Body of pancreas (tissue), 4 donors: ENCODE measurements around the gene ACSL1. TPM values are rescaled to one million over a fixed set of nuclear protein-coding genes. Genes with fewer than 3 reads are reported as not detected.

Source experiments
- ATAC-seq: fragments of 150-250 bp; one replicate; pipeline ENCODE4 v1.9.1; 2016
- DNase-seq, 4 donors: peaks; one replicate each; pipeline ENCODE4 v3.0.0-alpha.2; 2019
- H3K27ac ChIP-seq, 4 donors: fragments of 200-600 bp; sonication (generic); 1 replicate in 3 of 4; 2 replicates in 1 of 4; pipeline versions ENCODE4 v1.5.1 to v1.6.1; 2016 to 2019; ENCODE audit warnings: mild to moderate bottlenecking in 1 of 4, mixed read lengths in 1 of 4, moderate library complexity in 1 of 4
- H3K27me3 ChIP-seq, 2 donors: fragments of 200-600 bp; sonication (generic); one replicate each; pipeline ENCODE4 v1.6.0; 2016; ENCODE audit warnings: mild to moderate bottlenecking in 1 of 2
- H3K36me3 ChIP-seq, 2 donors: fragments of 200-600 bp; sonication (generic); replicated peaks in 1 of 2; 2 replicates each; pipeline ENCODE4 v1.5.1; 2016; ENCODE audit warnings: low read depth in 2 of 2; ENCODE audit not compliant: insufficient read depth in 1 of 2
- H3K4me1 ChIP-seq: fragments of 200-600 bp; sonication (generic); one replicate; pipeline ENCODE4 v1.6.0; 2016
- H3K4me3 ChIP-seq, 2 donors: fragments of 200-600 bp; sonication (generic); 1 replicate in 1 of 2; 2 replicates in 1 of 2; pipeline ENCODE4 v1.5.1; 2016 to 2019
- H3K9me3 ChIP-seq, 3 donors: fragments of 200-600 bp; sonication (generic); 1 replicate in 2 of 3; 2 replicates in 1 of 3; pipeline ENCODE4 v1.5.1; 2016
- POLR2A ChIP-seq, 3 donors: fragments of 450-650 bp; IDR thresholded peaks; one replicate each; pipeline ENCODE4 v1.6.1; 2016; ENCODE audit warnings: antibody characterized with exemption in 3 of 3, mild to moderate bottlenecking in 2 of 3
- WGBS, 2 donors: methylation state at CpG; one replicate each; pipeline ENCODE4 v1.1.5; 2017; 5-methylcytosine and 5-hydroxymethylcytosine counted together
- intact Hi-C: fragments of 100-400 bp; cut with DNase I; formaldehyde crosslinking; loops from one replicate; pipeline ENCODE4 v1.15.1; 2023
- total RNA-seq, 2 donors: library from RNA; depleted of rRNA; stranded (reverse); fragments of >200 nt; gene quantifications; one replicate each; pipeline ENCODE4 v1.1.0, GENCODE V29; 2016
- TF ChIP-seq, protein P1 (sequence below), 7 experiments: fragments of 450-650 bp in 4 of 7; fragments of 200-600 bp in 3 of 7; sonication (generic) in 3 of 7; IDR thresholded peaks; one replicate each; pipeline ENCODE4 v1.5.1; 2016 to 2019; ENCODE audit warnings: antibody characterized with exemption in 7 of 7

Gene ACSL1
- total RNA-seq, 2 donors from 2014 or later: 36.6 to 193 TPM

GRCh38 chr4:184756399-184756798 is 69.4 kb downstream of the ACSL1 start:
- peak overlapping the region in 1 of 4 donors; percentile 37 for H3K27ac ChIP-seq
- intact Hi-C loops: loop anchor here (10.0 kb wide), 1 partner anchor 48 kb away; no protein-coding TSS in a partner anchor
- H3K4me3 ChIP-seq: no peak overlapping the region
- no peaks in the 10 kb centered on the region for H3K27me3 ChIP-seq
- no peaks in the 10 kb centered on the region for H3K4me1 ChIP-seq
- ATAC-seq (peak; percentile 55), DNase-seq (peak in 1 of 4 donors; percentile 27)
- TF ChIP-seq, protein P1, sequence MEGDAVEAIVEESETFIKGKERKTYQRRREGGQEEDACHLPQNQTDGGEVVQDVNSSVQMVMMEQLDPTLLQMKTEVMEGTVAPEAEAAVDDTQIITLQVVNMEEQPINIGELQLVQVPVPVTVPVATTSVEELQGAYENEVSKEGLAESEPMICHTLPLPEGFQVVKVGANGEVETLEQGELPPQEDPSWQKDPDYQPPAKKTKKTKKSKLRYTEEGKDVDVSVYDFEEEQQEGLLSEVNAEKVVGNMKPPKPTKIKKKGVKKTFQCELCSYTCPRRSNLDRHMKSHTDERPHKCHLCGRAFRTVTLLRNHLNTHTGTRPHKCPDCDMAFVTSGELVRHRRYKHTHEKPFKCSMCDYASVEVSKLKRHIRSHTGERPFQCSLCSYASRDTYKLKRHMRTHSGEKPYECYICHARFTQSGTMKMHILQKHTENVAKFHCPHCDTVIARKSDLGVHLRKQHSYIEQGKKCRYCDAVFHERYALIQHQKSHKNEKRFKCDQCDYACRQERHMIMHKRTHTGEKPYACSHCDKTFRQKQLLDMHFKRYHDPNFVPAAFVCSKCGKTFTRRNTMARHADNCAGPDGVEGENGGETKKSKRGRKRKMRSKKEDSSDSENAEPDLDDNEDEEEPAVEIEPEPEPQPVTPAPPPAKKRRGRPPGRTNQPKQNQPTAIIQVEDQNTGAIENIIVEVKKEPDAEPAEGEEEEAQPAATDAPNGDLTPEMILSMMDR (IDR thresholded peaks at IDR 0.05): no peak
- TF ChIP-seq POLR2A (IDR thresholded peaks at IDR 0.05): no peak
- peaks cover 2 to 6% of the 10 kb centered on the region in 2 donors for H3K36me3 ChIP-seq
- WGBS, 2 donors: 80 to 86% methylated on average over 6 of the region's 6 CpGs
- H3K9me3 ChIP-seq: no peaks in the 10 kb centered on the region

DNA sequence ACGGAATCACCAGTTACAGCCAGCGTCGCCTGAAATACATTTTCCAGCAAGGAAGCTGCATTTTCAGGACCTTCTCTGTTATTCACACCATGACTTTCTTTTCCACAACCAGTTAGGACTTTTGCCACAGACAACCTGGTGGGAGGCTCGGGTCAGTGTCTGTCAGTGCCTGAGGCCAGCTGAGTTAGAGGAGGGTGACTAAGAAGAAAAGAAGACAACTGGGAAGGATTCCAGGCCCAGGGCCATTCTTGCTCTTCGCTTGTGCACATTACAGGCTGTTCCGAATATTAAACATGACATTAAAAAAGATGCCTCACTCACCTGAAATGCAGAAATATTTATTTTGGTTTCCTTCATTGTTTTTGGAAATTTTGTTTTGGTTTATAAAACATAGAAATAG is 70.5 kb downstream of the ACSL1 start:
- intact Hi-C loops: loop anchor here (10.0 kb wide), 1 partner anchor 50 kb away; no protein-coding TSS in a partner anchor
- WGBS, 2 donors: 89 to 92% methylated on average over 6 of the region's 6 CpGs
- Histone ChIP-seq H3K27me3 (no peaks in the 10 kb centered on the region), H3K4me3 (no peak overlapping the region), H3K27ac (no peak overlapping the region), H3K36me3 (peaks cover 2% of the 10 kb centered on the region in 2 donors), H3K4me1 (no peaks in the 10 kb centered on the region), H3K9me3 (no peaks in the 10 kb centered on the region)
- no peak for ATAC-seq
- no peak for TF ChIP-seq POLR2A (IDR thresholded peaks at IDR 0.05)
- TF ChIP-seq, protein P1 (IDR thresholded peaks at IDR 0.05): no peak
- DNase-seq: peak in 1 of 4 donors; percentile 40

- Histone ChIP-seq H3K4me1 (peaks cover 12% of the 10 kb centered on the region), H3K27ac (no peak overlapping the region), H3K36me3 (no peaks in the 10 kb centered on the region), H3K27me3 (no peaks in the 10 kb centered on the region), H3K4me3 (no peak overlapping the region), H3K9me3 (no peaks in the 10 kb centered on the region)
- no peak for ATAC-seq
- TF ChIP-seq, protein P1 (IDR thresholded peaks at IDR 0.05): no peak
- TF ChIP-seq POLR2A (IDR thresholded peaks at IDR 0.05): no peak
- DNase-seq: no peak
- intact Hi-C loops: loop anchor here (10.0 kb wide), 1 partner anchor 52 kb away; no protein-coding TSS in a partner anchor
- WGBS, 2 donors: 84 to 88% methylated on average over 9 of the region's 9 CpGs
These were observed 73.1 kb downstream of the ACSL1 start for GRCh38 chr4:184752496-184753275.

DNA sequence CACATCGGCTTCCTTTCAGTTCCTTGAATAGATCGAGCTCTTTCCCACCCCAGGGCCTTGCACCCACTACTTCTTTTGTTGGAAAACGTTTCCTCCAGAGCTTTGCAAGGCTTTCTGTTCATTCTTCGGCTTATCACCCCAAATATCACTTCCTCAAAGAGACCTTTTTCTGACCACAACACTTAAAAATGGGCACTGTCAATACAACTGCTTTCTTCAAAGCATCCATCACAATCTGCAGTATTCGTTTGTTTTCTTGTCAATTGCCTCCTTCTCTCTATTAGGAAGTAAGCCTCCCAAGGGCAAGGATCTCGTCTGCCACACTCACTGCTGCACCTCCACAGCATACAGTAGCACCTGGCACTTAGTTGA is 74.2 kb downstream of the ACSL1 start:
- DNase-seq: no peak
- no peaks in the 10 kb centered on the region for H3K27me3 ChIP-seq
- intact Hi-C loops: loop anchor here (10.0 kb wide), 1 partner anchor 53 kb away; no protein-coding TSS in a partner anchor
- H3K36me3 ChIP-seq: no peaks in the 10 kb centered on the region
- no peak overlapping the region for H3K27ac ChIP-seq
- WGBS, 2 donors: 56 to 73% methylated on average over 6 of the region's 6 CpGs
- H3K4me3 ChIP-seq: no peak overlapping the region
- peaks cover 24% of the 10 kb centered on the region for H3K4me1 ChIP-seq
- no peak for ATAC-seq
- H3K9me3 ChIP-seq: no peaks in the 10 kb centered on the region
- TF ChIP-seq POLR2A (IDR thresholded peaks at IDR 0.05): no peak
- TF ChIP-seq, protein P1 (IDR thresholded peaks at IDR 0.05): no peak
